ENCODE data around the gene PDHA1. TPM values are rescaled to one million over a fixed set of nuclear protein-coding genes. Genes with fewer than 3 reads are reported as not detected.

PDHA1 gene
- total RNA-seq, 4 donors from 2014 or later, result 48.8 to 121 (median 66.5) TPM

DNA sequence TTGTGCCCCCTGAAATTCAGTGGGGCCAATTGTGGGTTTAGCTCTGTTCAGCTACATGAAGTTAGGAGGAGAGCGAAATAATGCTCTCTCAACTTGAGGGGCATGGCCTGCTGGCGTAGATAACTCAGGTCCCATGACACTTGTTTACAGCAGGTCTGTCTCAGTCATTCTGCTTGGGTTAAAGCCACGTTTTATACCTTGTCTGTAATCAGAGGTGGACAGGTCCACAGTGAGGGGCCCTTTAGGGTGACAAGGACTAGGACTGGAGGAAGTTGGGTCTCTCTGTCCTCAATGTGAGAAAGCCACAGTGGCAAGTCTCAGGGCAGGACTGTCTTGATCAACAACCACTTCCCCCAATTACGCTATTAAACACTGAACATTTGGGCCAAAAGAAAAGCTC, 49.0 kb downstream of the PDHA1 start:
- no peaks in the 10 kb centered on the region for H3K36me3 ChIP-seq
- intact Hi-C loops (cut with DNase I), result no loop called here
- H3K27ac ChIP-seq, result no peak overlapping the region
- H3K4me1 ChIP-seq, result no peaks in the 10 kb centered on the region
- TF ChIP-seq, protein P1, sequence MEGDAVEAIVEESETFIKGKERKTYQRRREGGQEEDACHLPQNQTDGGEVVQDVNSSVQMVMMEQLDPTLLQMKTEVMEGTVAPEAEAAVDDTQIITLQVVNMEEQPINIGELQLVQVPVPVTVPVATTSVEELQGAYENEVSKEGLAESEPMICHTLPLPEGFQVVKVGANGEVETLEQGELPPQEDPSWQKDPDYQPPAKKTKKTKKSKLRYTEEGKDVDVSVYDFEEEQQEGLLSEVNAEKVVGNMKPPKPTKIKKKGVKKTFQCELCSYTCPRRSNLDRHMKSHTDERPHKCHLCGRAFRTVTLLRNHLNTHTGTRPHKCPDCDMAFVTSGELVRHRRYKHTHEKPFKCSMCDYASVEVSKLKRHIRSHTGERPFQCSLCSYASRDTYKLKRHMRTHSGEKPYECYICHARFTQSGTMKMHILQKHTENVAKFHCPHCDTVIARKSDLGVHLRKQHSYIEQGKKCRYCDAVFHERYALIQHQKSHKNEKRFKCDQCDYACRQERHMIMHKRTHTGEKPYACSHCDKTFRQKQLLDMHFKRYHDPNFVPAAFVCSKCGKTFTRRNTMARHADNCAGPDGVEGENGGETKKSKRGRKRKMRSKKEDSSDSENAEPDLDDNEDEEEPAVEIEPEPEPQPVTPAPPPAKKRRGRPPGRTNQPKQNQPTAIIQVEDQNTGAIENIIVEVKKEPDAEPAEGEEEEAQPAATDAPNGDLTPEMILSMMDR (IDR thresholded peaks at IDR 0.05), result no peak
- TF ChIP-seq POLR2A (IDR thresholded peaks at IDR 0.05), result no peak
- WGBS, 2 donors, result 53 to 92% methylated on average over 2 to 3 of the region's 4 CpGs
- H3K27me3 ChIP-seq, result no peaks in the 10 kb centered on the region
- DNase-seq, result no peak
- H3K9me3 ChIP-seq, result no peaks in the 10 kb centered on the region
- H3K4me3 ChIP-seq, result no peak overlapping the region

DNA sequence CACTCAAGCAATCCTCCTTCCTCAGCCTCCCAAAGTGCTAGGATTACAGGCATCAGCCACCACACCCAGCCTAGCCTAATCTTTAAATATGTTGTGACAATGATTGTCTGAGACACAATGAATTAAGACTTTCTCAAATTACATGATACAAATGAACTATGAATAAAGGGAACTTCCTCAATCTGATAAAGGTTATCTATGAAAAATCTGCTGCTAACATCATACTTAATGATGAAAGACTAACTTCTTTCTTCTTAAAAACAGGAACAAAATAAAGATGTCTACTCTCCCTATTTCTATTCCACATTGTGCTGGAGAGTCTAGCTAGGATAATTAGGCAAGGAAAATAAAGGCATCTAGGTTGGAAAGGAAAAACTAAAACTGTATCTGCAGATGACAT, 60.0 kb downstream of the PDHA1 start:
- TF ChIP-seq, protein P1 (IDR thresholded peaks at IDR 0.05), result no peak
- TF ChIP-seq POLR2A (IDR thresholded peaks at IDR 0.05), result no peak
- H3K4me3 ChIP-seq, result no peak overlapping the region

DNA sequence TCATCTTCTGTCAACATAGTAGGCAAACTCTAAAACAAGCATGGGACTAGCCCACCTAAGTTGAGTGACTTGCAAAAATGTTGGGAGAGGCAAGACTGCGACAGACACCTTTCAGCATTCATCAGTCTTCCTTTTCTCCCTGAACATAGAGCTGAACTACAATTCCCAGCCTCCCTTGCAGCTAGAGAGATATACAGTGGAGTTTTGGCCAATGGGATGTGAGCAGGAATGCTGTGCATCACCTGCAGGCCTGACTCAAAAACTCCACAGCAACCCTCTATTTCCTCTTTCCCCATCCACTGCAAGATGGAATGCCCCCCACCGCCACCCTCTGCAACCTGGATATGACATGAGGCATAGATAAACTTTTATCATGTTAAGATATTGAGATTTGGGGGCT, 66.5 kb downstream of the PDHA1 start:
- DNase-seq, result no peak
- Histone ChIP-seq H3K9me3 (no peaks in the 10 kb centered on the region), H3K4me1 (no peaks in the 10 kb centered on the region), H3K27me3 (no peaks in the 10 kb centered on the region), H3K27ac (no peak overlapping the region), H3K4me3 (no peak overlapping the region), H3K36me3 (no peaks in the 10 kb centered on the region)
- WGBS, 2 donors, result 78 to 81% methylated on average over 2 of the region's 2 CpGs
- no peak for TF ChIP-seq POLR2A (IDR thresholded peaks at IDR 0.05)
- TF ChIP-seq, protein P1 (IDR thresholded peaks at IDR 0.05), result no peak
- intact Hi-C loops (cut with DNase I), result no loop called here

More for the DNA sequence above, 60.0 kb downstream of the PDHA1 start:
- Histone ChIP-seq H3K36me3 (no peaks in the 10 kb centered on the region), H3K9me3 (no peaks in the 10 kb centered on the region), H3K27ac (no peak overlapping the region), H3K4me1 (no peaks in the 10 kb centered on the region), H3K27me3 (no peaks in the 10 kb centered on the region)
- no peak for DNase-seq
- intact Hi-C loops (cut with DNase I), result no loop called here

Small RNA genes within 50 kb of the gene (small RNA-seq; reads per million reads assigned to genes)
- gene RF00019, result 0 reads per million in 4 donors

Other genes with a start within 250 kb of the PDHA1 start
- gene ADGRG2, start 221.5 kb upstream of the PDHA1 start, total RNA-seq, result 1 to 10 TPM in 1 of 4 donors, under 1 TPM in 3; 0.15 to 1.1 (median 0.56) TPM
- gene MAP3K15, start 171.6 kb downstream of the PDHA1 start, total RNA-seq, result not detected

Measured in esophagus squamous epithelium (tissue), 5 donors.